Loucy (cell line): ENCODE data around the gene SYP.

Experiments
- H2AFZ ChIP-seq: fragments of 200-600 bp; sonication (generic); 2 replicates; pipeline ENCODE4 v1.6.0; 2016; ENCODE audit warnings: antibody characterized with exemption, mild to moderate bottlenecking, low read length, moderate library complexity
- H3F3A ChIP-seq: fragments of 200-600 bp; 2 replicates; pipeline ENCODE4 v1.6.0; 2016; ENCODE audit warnings: antibody characterized with exemption, low read depth, mild to moderate bottlenecking
- H3K27me3 ChIP-seq: fragments of 200-600 bp; sonication (generic); 2 replicates; pipeline ENCODE4 v1.6.1; 2014; ENCODE audit warnings: low read length, mild to moderate bottlenecking; ENCODE audit not compliant: insufficient read depth, poor library complexity, severe bottlenecking
- H3K36me3 ChIP-seq: fragments of 200-600 bp; sonication (generic); 2 replicates; pipeline ENCODE4 v1.6.1; 2016; ENCODE audit warnings: low read length; ENCODE audit not compliant: insufficient read depth
- H3K4me1 ChIP-seq: fragments of 200-600 bp; sonication (generic); 2 replicates; pipeline ENCODE4 v1.5.1; 2014; ENCODE audit warnings: low read length, mild to moderate bottlenecking; ENCODE audit not compliant: insufficient read depth, poor library complexity, severe bottlenecking
- H3K4me2 ChIP-seq: fragments of 200-600 bp; sonication (generic); 2 replicates; pipeline ENCODE4 v1.6.0; 2014; ENCODE audit warnings: antibody characterized with exemption, low read length, low read depth, mild to moderate bottlenecking; ENCODE audit not compliant: poor library complexity, severe bottlenecking
- H3K4me3 ChIP-seq: fragments of 200-600 bp; sonication (generic); 2 replicates; pipeline ENCODE4 v1.5.1; 2014; ENCODE audit warnings: low read length, mild to moderate bottlenecking, mixed read lengths; ENCODE audit not compliant: poor library complexity, severe bottlenecking
- H3K79me2 ChIP-seq: fragments of 200-600 bp; sonication (generic); 2 replicates; pipeline ENCODE4 v1.6.1; 2014; ENCODE audit warnings: low read length; ENCODE audit not compliant: insufficient read depth
- H3K9ac ChIP-seq: fragments of 200-600 bp; sonication (generic); 2 replicates; pipeline ENCODE4 v1.6.0; 2014; ENCODE audit warnings: mild to moderate bottlenecking, low read depth, low read length, moderate library complexity; ENCODE audit not compliant: poor library complexity, severe bottlenecking
- H3K9me2 ChIP-seq: fragments of 200-600 bp; sonication (generic); replicated peaks from 2 replicates; pipeline ENCODE4 v1.6.1; 2016; ENCODE audit warnings: low read depth, low read length, mixed read lengths
- H3K9me3 ChIP-seq: fragments of 200-600 bp; sonication (generic); 2 replicates; pipeline ENCODE4 v1.6.1; 2014; ENCODE audit warnings: mild to moderate bottlenecking, antibody characterized with exemption, low read length, low read depth; ENCODE audit not compliant: insufficient read depth
- H4K20me1 ChIP-seq: fragments of 200-600 bp; sonication (generic); 2 replicates; pipeline ENCODE4 v1.6.0; 2014; ENCODE audit warnings: antibody characterized with exemption, low read length, mild to moderate bottlenecking; ENCODE audit not compliant: insufficient read depth, poor library complexity, severe bottlenecking
- CTCF ChIP-seq: fragments of 200-600 bp; sonication (generic); conservative IDR thresholded peaks from 2 replicates; pipeline ENCODE4 v1.5.1; 2014; ENCODE audit warnings: mild to moderate bottlenecking, antibody characterized with exemption, low read length
- EZH2phosphoT487 ChIP-seq: fragments of 200-600 bp; IDR thresholded peaks from 2 replicates; pipeline ENCODE4 v1.6.1; 2018; ENCODE audit warnings: antibody characterized with exemption, mild to moderate bottlenecking, moderate library complexity, borderline replicate concordance

Gene SYP

GRCh38 chrX:49238735-49239134 lies 38.7 kb upstream of the SYP start:
- H3K4me3 ChIP-seq = no peak overlapping the region
- no peak overlapping the region for H3K9ac ChIP-seq

GRCh38 chrX:49237060-49237459 lies 37.1 kb upstream of the SYP start:
- Histone ChIP-seq H3K4me3 (peak overlapping the region; percentile 88), H3K9ac (peak overlapping the region; percentile 32), H3K9me3 (no peaks in the 10 kb centered on the region), H4K20me1 (no peaks in the 10 kb centered on the region), H3K9me2 (no peaks in the 10 kb centered on the region), H3K36me3 (no peaks in the 10 kb centered on the region), H2AFZ (no peak overlapping the region), H3K27me3 (no peaks in the 10 kb centered on the region), H3K79me2 (peaks cover 5% of the 10 kb centered on the region; the same call in 1 of the 2 replicates), H3K4me1 (no peaks in the 10 kb centered on the region), H3F3A (no peaks in the 10 kb centered on the region), H3K4me2 (peak overlapping the region; percentile 83)
- TF ChIP-seq CTCF (no peak), EZH2phosphoT487 (no peak)

More at GRCh38 chrX:49238735-49239134, 38.7 kb upstream of the SYP start:
- TF ChIP-seq EZH2phosphoT487 (no peak), CTCF (no peak)
- H3K36me3 ChIP-seq = no peaks in the 10 kb centered on the region
- peaks cover 5% of the 10 kb centered on the region; the same call in 1 of the 2 replicates for H3K79me2 ChIP-seq
- no peaks in the 10 kb centered on the region for H4K20me1 ChIP-seq
- H3K4me1 ChIP-seq = no peaks in the 10 kb centered on the region
- no peak overlapping the region for H2AFZ ChIP-seq
- no peaks in the 10 kb centered on the region for H3K9me2 ChIP-seq
- H3K4me2 ChIP-seq = no peak overlapping the region
- no peaks in the 10 kb centered on the region for H3K27me3 ChIP-seq
- no peaks in the 10 kb centered on the region for H3F3A ChIP-seq
- H3K9me3 ChIP-seq = no peaks in the 10 kb centered on the region

- Histone ChIP-seq H3F3A (no peaks in the 10 kb centered on the region), H3K9me2 (no peaks in the 10 kb centered on the region), H2AFZ (no peak overlapping the region), H4K20me1 (no peaks in the 10 kb centered on the region), H3K79me2 (peaks cover 5% of the 10 kb centered on the region; the same call in 1 of the 2 replicates), H3K27me3 (no peaks in the 10 kb centered on the region), H3K4me3 (no peak overlapping the region), H3K4me1 (no peaks in the 10 kb centered on the region), H3K36me3 (no peaks in the 10 kb centered on the region), H3K4me2 (no peak overlapping the region), H3K9ac (no peak overlapping the region), H3K9me3 (no peaks in the 10 kb centered on the region)
- TF ChIP-seq CTCF (no peak), EZH2phosphoT487 (no peak)
Observed at GRCh38 chrX:49233887-49234555, 34.0 kb upstream of the SYP start.
